ENCODE results near the gene ABCB9.

DNA sequence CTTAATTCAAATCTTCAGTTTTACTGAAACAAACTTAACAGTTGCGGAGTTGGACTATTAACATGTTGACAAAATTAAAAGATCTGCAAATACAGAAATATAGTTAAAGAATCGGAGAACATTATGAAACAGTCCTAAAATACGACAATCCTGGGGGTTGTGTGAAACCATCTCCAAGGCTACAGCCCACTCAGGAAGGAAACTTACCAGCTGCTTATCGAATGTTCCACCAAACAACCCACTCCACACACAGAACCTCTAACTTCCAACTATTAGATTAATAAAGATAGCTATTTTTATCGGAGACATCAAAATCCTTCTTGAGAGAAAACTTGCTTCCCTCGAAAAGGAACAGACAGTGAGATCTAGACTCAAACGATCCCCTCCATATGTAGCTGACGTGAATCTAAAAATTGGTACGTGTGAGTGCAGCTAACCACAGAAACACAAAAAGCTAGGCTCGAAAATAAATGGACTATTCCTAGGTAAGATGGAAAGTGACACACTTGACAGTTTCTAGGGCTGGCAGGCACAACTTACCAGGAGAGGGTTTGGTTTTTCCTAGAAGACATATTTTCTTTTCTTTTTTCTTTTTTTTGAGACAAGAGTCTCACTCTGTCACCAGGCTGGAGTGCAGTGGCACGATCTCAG lies 83.2 kb downstream of the ABCB9 start:
- no peak for TF ChIP-seq POLR2A (IDR thresholded peaks at IDR 0.05)
- TF ChIP-seq, protein P1, sequence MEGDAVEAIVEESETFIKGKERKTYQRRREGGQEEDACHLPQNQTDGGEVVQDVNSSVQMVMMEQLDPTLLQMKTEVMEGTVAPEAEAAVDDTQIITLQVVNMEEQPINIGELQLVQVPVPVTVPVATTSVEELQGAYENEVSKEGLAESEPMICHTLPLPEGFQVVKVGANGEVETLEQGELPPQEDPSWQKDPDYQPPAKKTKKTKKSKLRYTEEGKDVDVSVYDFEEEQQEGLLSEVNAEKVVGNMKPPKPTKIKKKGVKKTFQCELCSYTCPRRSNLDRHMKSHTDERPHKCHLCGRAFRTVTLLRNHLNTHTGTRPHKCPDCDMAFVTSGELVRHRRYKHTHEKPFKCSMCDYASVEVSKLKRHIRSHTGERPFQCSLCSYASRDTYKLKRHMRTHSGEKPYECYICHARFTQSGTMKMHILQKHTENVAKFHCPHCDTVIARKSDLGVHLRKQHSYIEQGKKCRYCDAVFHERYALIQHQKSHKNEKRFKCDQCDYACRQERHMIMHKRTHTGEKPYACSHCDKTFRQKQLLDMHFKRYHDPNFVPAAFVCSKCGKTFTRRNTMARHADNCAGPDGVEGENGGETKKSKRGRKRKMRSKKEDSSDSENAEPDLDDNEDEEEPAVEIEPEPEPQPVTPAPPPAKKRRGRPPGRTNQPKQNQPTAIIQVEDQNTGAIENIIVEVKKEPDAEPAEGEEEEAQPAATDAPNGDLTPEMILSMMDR (IDR thresholded peaks at IDR 0.05) = no peak

All from upper lobe of left lung (tissue), 4 donors.